K562 (cell line): ENCODE results near the gene MTFR2. TPM values are rescaled to one million over a fixed set of nuclear protein-coding genes. Genes with fewer than 3 reads are reported as not detected.

Source experiments
- ARHGAP35 ChIP-seq: fragments of 450-650 bp; IDR thresholded peaks from 2 replicates; pipeline ENCODE4 v1.6.1; 2018; ENCODE audit not compliant: partially characterized antibody
- BCLAF1 ChIP-seq, 2 experiments: fragments of 450-650 bp in 1 of 2; IDR thresholded peaks; 2 replicates each; pipeline ENCODE4 v1.6.1; 2011 to 2017; ENCODE audit warnings: low read depth in 2 of 2, antibody characterized with exemption in 1 of 2, borderline replicate concordance in 1 of 2, low read length in 1 of 2, mild to moderate bottlenecking in 1 of 2, mixed read lengths in 1 of 2; ENCODE audit not compliant: control insufficient read depth in 1 of 2
- BCOR ChIP-seq: fragments of 450-650 bp; IDR thresholded peaks from 2 replicates; pipeline ENCODE4 v1.6.1; 2016
- FOXK2 ChIP-seq, 2 experiments: fragments of 450-650 bp; IDR thresholded peaks in 1 of 2; conservative IDR thresholded peaks in 1 of 2; 2 replicates each; pipeline ENCODE4 v1.6.1; 2016; ENCODE audit warnings: low read depth in 2 of 2, mild to moderate bottlenecking in 1 of 2
- FUS ChIP-seq: fragments of 200-400 bp; formaldehyde crosslinking; optimal IDR thresholded peaks from 2 replicates; pipeline ENCODE3; 2017; ENCODE audit warnings: low read depth, low read length
- GMEB1 ChIP-seq: fragments of 250-450 bp; sonication (Bioruptor Pico); IDR thresholded peaks from 2 replicates; pipeline ENCODE4 v1.4.0; 2020; ENCODE audit warnings: mild to moderate bottlenecking
- GTF2A2 ChIP-seq: IDR thresholded peaks from 2 replicates; pipeline ENCODE4 v1.6.1; 2016; ENCODE audit warnings: mild to moderate bottlenecking, missing genetic modification characterization, missing compliant biosample characterization
- GTF2E2 ChIP-seq: fragments of 200-800 bp; sonication (Bioruptor generic); IDR thresholded peaks from 2 replicates; pipeline ENCODE4 v1.6.1; 2016; ENCODE audit warnings: missing genetic modification characterization, missing compliant biosample characterization
- HDAC8 ChIP-seq: fragments of 450-650 bp; IDR thresholded peaks from 2 replicates; pipeline ENCODE4 v1.6.1; 2016; ENCODE audit warnings: mild to moderate bottlenecking, missing genetic modification characterization, moderate library complexity, missing compliant biosample characterization
- MCM7 ChIP-seq, 2 experiments: fragments of 450-650 bp; IDR thresholded peaks; 2 replicates each; pipeline ENCODE4 v1.6.1; 2016 to 2018
- NFE2 ChIP-seq: IDR thresholded peaks from 2 replicates; pipeline ENCODE4 v1.6.1; 2014; ENCODE audit warnings: antibody characterized with exemption, low read depth
- POLR3A ChIP-seq: IDR thresholded peaks from 2 replicates; pipeline ENCODE4 v1.6.1; 2011; ENCODE audit warnings: borderline replicate concordance, mild to moderate bottlenecking, moderate library complexity; ENCODE audit not compliant: insufficient read length, insufficient read depth; ENCODE audit errors: extremely low read depth
- PREB ChIP-seq: sonication (generic); formaldehyde crosslinking; IDR thresholded peaks from 2 replicates; pipeline ENCODE4 v1.8.1; 2023; ENCODE audit warnings: mild to moderate bottlenecking, missing genetic modification reagents
- PYGO2 ChIP-seq: fragments of 450-650 bp; IDR thresholded peaks from 2 replicates; pipeline ENCODE4 v1.6.1; 2016; ENCODE audit warnings: mild to moderate bottlenecking, missing genetic modification characterization, moderate library complexity, missing compliant biosample characterization
- SMAD1 ChIP-seq: fragments of 150-350 bp; IDR thresholded peaks from 2 replicates; pipeline ENCODE4 v1.6.1; 2014; ENCODE audit warnings: low read length, low read depth; ENCODE audit not compliant: partially characterized antibody
- SNAPC5 ChIP-seq: fragments of 250-450 bp; sonication (Bioruptor Pico); IDR thresholded peaks from 2 replicates; pipeline ENCODE4 v1.8.0; 2021; ENCODE audit warnings: moderate library complexity, mild to moderate bottlenecking, inconsistent platforms
- STAT6 ChIP-seq: sonication (generic); formaldehyde crosslinking; IDR thresholded peaks from 2 replicates; pipeline ENCODE4 v1.8.1; 2023; ENCODE audit warnings: mild to moderate bottlenecking, missing genetic modification reagents
- TARDBP ChIP-seq: fragments of 450-650 bp; IDR thresholded peaks from 2 replicates; pipeline ENCODE4 v1.6.1; 2016
- ZNF143 ChIP-seq: sonication (generic); formaldehyde crosslinking; IDR thresholded peaks from 2 replicates; pipeline ENCODE4 v1.9.0; 2022; ENCODE audit warnings: mild to moderate bottlenecking, missing genetic modification reagents
- ZNF212 ChIP-seq: fragments of 450-650 bp; formaldehyde crosslinking; IDR thresholded peaks from 2 replicates; pipeline ENCODE4 v1.4.0; 2020; ENCODE audit warnings: mild to moderate bottlenecking
- polyA plus RNA-seq, 8 experiments: library from polyadenylated mRNA; depleted of rRNA in 4 of 8; stranded (reverse) in 5 of 8; unstranded in 3 of 8; fragments of >200 nt; fragmentation: Nextera tagmentation in 2 of 8; fragmentation: Illumina TruSeq in 1 of 8; extraction: Ambion mirVana in 2 of 8; extraction: Trizol in 1 of 8; gene quantifications; 2 replicates each; pipeline versions ENCODE4 v1.2.1 to v1.2.3, GENCODE V29; 2011 to 2014; ENCODE audit warnings: inconsistent platforms in 1 of 8, missing spikeins in 1 of 8
- total RNA-seq, 7 experiments: library from RNA; depleted of rRNA in 6 of 7; stranded (reverse); fragments of >200 nt in 6 of 7; fragmentation: Illumina TruSeq in 2 of 7; extraction: Trizol in 2 of 7; gene quantifications; 2 replicates each; pipeline versions ENCODE4 v1.2.1 to v1.2.3, GENCODE V29; 2011 to 2021; ENCODE audit warnings: low replicate concordance in 1 of 7

MTFR2 gene
- total and polyA plus RNA-seq, 9 of the 15 experiments (the other 6 are each of a cell fraction or from before 2014, with no cell fraction given), result 10.1 to 63.3 (median 45.9) TPM

GRCh38 chr6:136288566-136289326 lies 38.6 kb upstream of the MTFR2 start (continued):
- no peak for TF ChIP-seq GMEB1 (CRISPR knock-in tag)
- TF ChIP-seq BCLAF1 (IDR thresholded peaks at IDR 0.05; ENCODE audit: borderline replicate concordance in 1 of 2, control insufficient read depth in 1 of 2, low read depth in 2 of 2, low read length in 1 of 2), result no peak
- TF ChIP-seq ZNF212 (CRISPR knock-in tag), result no peak
- TF ChIP-seq BCOR, result no peak
- no peak for TF ChIP-seq PYGO2
- no peak for TF ChIP-seq MCM7 (IDR thresholded peaks at IDR 0.05)
- TF ChIP-seq NFE2, result peak; percentile 39
- TF ChIP-seq SNAPC5 (CRISPR knock-in tag), result no peak
- no peak for TF ChIP-seq FUS
- no peak for TF ChIP-seq ZNF143 (CRISPR knock-in tag)
- TF ChIP-seq TARDBP, result no peak
- TF ChIP-seq ARHGAP35, result no peak
- TF ChIP-seq GTF2A2 (tag), result no peak
- TF ChIP-seq STAT6 (CRISPR knock-in tag), result no peak
- TF ChIP-seq HDAC8 (tag), result no peak
- TF ChIP-seq SMAD1, result no peak
- TF ChIP-seq FOXK2 (conservative IDR thresholded peaks at IDR 0.05 in 1 of 2, IDR thresholded peaks at IDR 0.05 in 1 of 2; ENCODE audit: low read depth in 2 of 2), result no peak
- no peak for TF ChIP-seq POLR3A
- TF ChIP-seq PREB, result 0 out of 2 replicates have a peak, but pooled peaks have one; percentile 25
- TF ChIP-seq GTF2E2, result no peak
